Measurements from ENCODE around the gene RNU7-1. TPM values are rescaled to one million over a fixed set of nuclear protein-coding genes. Genes with fewer than 3 reads are reported as not detected.

RNU7-1 gene
- total and polyA plus RNA-seq, 2 donors (not counting 1 experiment from before 2014, with no cell fraction given) = not detected

DNA sequence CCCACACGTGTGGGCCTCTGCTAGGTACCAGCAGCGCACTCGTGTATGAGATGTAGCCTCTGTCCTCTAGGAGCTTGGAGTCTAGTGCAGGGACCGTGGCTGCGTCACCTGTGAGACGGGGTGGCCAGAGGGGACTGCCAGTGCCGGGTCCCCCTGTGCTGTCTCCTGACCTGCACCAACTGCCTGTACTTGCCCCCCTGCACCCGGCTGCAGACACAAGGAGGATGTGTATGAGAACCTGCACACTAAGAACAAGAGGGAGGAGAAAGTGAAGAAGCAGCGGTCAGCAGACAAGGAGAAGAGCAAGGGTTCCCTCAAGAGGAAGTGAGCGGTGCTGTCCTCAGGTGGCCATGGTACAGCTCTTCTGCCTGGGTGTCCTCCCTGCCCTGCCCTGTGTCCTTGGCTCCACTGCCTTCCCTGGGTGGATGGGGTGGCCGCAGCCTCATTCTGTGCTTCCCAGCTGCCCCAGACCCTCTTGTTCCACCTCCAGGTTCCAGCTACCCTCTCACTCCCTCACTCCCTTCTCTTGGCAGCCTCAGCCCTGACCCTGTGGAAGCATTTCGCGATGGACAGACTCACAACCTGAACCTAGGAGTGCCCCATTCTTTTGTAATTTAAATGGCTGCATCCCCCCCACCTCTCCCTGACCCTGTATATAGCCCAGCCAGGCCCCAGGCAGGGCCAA, 17.1 kb downstream of the RNU7-1 start:
- no peak for TF ChIP-seq EZH2 (IDR thresholded peaks at IDR 0.05; ENCODE audit: borderline replicate concordance, insufficient read depth, low read depth, low read length, poor library complexity, severe bottlenecking)
- peak; percentile 4 for TF ChIP-seq CTCF (IDR thresholded peaks at IDR 0.05)
- peak overlapping the region; percentile 98 for H3K27ac Mint-ChIP-seq
- WGBS (ENCODE audit: insufficient coverage) = 56% methylated on average over 13 of the region's 13 CpGs
- Histone ChIP-seq H2AFZ (ENCODE audit: insufficient read depth, low read depth, low read length, poor library complexity, severe bottlenecking) (no peak overlapping the region), H4K20me1 (ENCODE audit: control insufficient read depth, insufficient read depth, low read length, poor library complexity, severe bottlenecking) (peaks cover 17% of the 10 kb centered on the region), H3K9ac (ENCODE audit: low read length) (peak overlapping the region; percentile 41), H3K4me2 (replicated peaks; ENCODE audit: low read depth, low read length, poor library complexity, severe bottlenecking) (peak overlapping the region; percentile 92), H3K27ac (ENCODE audit: low read length in 2 of 2) (peak overlapping the region; percentile 95 to 99), H3K79me2 (ENCODE audit: control insufficient read depth, insufficient read depth, low read length) (peaks cover 47% of the 10 kb centered on the region), H3K36me3 (replicated peaks in 1 of 2; ENCODE audit: control extremely low read depth in 1 of 2, control insufficient read depth in 1 of 2, extremely low read depth in 1 of 2, insufficient read depth in 2 of 2, low read length in 1 of 2) (peaks cover 0 to 69% of the 10 kb centered on the region in 2 experiments), H3K27me3 (replicated peaks in 1 of 4; ENCODE audit: control extremely low read depth in 1 of 4, control insufficient read depth in 3 of 4, insufficient read depth in 4 of 4, low read length in 3 of 4) (no peaks in the 10 kb centered on the region), H3K4me3 (ENCODE audit: control extremely low read depth in 1 of 5, extremely low read depth in 1 of 5, insufficient read depth in 1 of 5, low read depth in 2 of 5, low read length in 4 of 5) (peak overlapping the region in 3 of 5 experiments; percentile 2 to 54 (median 7)), H3K4me1 (ENCODE audit: control insufficient read depth in 2 of 2, insufficient read depth in 2 of 2, low read length in 2 of 2) (peaks cover 88 to 96% of the 10 kb centered on the region in 2 donors), H3K9me3 (ENCODE audit: control extremely low read depth in 1 of 3, control insufficient read depth in 2 of 3, insufficient read depth in 1 of 3, low read length in 2 of 3) (no peaks in the 10 kb centered on the region)
- ATAC-seq (ENCODE audit: low read depth) (peak; percentile 22), DNase-seq (peak; percentile 67)
- intact Hi-C loops (cut with micrococcal nuclease) = loop anchor here (1.0 to 2.0 kb wide), 2 partner anchors 16 to 92 kb away; partner anchors contain the start of gene C12orf57
- ChIA-PET POLR2A (interaction anchor here (0.6 to 18.2 kb wide), 5 partner anchors 10 to 332 kb away, joined by 3 to 662 read pairs (median 3); partner anchors contain the start of genes C12orf57, EMG1, PHB2 and PTPN6), CTCF (interaction anchor here (0.6 to 13.5 kb wide), 8 partner anchors 8 to 90 kb away, joined by 3 to 944 read pairs (median 5); partner anchors contain the start of genes C12orf57, LPCAT3, PTPN6 and RNU7-1)
- H3K9me3 Mint-ChIP-seq (ENCODE audit: insufficient read depth) = no peaks in the 10 kb centered on the region
- peaks cover 91% of the 10 kb centered on the region for H3K4me1 Mint-ChIP-seq
- peak overlapping the region; percentile 91 for H3K4me3 Mint-ChIP-seq
- H3K27me3 Mint-ChIP-seq = no peaks in the 10 kb centered on the region

Measured in B cell (primary cell).